GM12878 (cell line): ENCODE measurements around the gene POLR2F. TPM values are rescaled to one million over a fixed set of nuclear protein-coding genes. Genes with fewer than 3 reads are reported as not detected.

ENCODE experiments used
- ATAC-seq: fragments of 200-7000 bp; cut with Tn5 transposase; 3 replicates; pipeline ENCODE4 v1.9.1; 2020; ENCODE audit warnings: mild to moderate bottlenecking, moderate library complexity
- BruUV-seq: library from RNA; stranded (reverse); fragments of 400-500 nt; replicated peaks from 2 replicates; lab custom pipeline; 2021; lab: Mats Ljungman, UMichigan
- CTCF ChIA-PET: fragments of 300-600 bp; sonication (Branson Sonifier 250); formaldehyde crosslinking; extraction: SDS; loops from one replicate; lab custom pipeline; 2021; ENCODE audit warnings: inconsistent platforms; lab: Yijun Ruan, JAX
- POLR2A ChIA-PET: fragments of 350-600 bp; formaldehyde crosslinking; extraction: SDS; loops from one replicate; lab custom pipeline; 2021; ENCODE audit warnings: inconsistent platforms; lab: Charles Lee
- RAD21 ChIA-PET: fragments of 300-600 bp; sonication (Branson Sonifier 250); formaldehyde crosslinking; loops from one replicate; lab custom pipeline; 2023; ENCODE audit warnings: antibody characterized with exemption; ENCODE audit not compliant: unreplicated experiment; lab: Charles Lee
- SMC1A ChIA-PET: fragments of 300-600 bp; sonication (Branson Sonifier 250); formaldehyde crosslinking; loops from one replicate; lab custom pipeline; 2023; ENCODE audit not compliant: unreplicated experiment, uncharacterized antibody; lab: Charles Lee
- DNase-seq: peaks from one replicate; pipeline ENCODE4 v3.0.0-alpha.2; 2011; ENCODE audit warnings: low read depth, low spot score
- FAIRE-seq: peaks from 3 replicates; lab custom pipeline; 2011; peaks lifted over from hg19 to GRCh38; lab: Jason Lieb, UNC
- H2AFZ ChIP-seq: 2 replicates; pipeline ENCODE4 v1.6.0; 2011; ENCODE audit warnings: low read depth, low read length, control low read depth; ENCODE audit not compliant: control insufficient read depth
- H3K27ac ChIP-seq: 2 replicates; pipeline ENCODE4 v1.5.1; 2011; ENCODE audit warnings: control low read depth; ENCODE audit not compliant: control insufficient read depth, insufficient read depth
- H3K27me3 ChIP-seq, 2 experiments: replicated peaks in 1 of 2; 2 replicates each; pipeline versions ENCODE4 v1.6.0 to v1.6.1; 2011; ENCODE audit warnings: low read length in 1 of 2; ENCODE audit not compliant: control insufficient read depth in 2 of 2, insufficient read depth in 2 of 2
- H3K36me3 ChIP-seq, 2 experiments: 2 replicates each; pipeline ENCODE4 v1.5.1; 2011; ENCODE audit warnings: low read length in 1 of 2; ENCODE audit not compliant: control insufficient read depth in 2 of 2, insufficient read depth in 2 of 2
- H3K4me1 ChIP-seq: 2 replicates; pipeline ENCODE4 v1.6.1; 2011; ENCODE audit warnings: mild to moderate bottlenecking, low read length, moderate library complexity, mixed read lengths; ENCODE audit not compliant: control insufficient read depth, insufficient read depth
- H3K4me2 ChIP-seq: 2 replicates; pipeline ENCODE4 v1.6.0; 2011; ENCODE audit warnings: control low read depth; ENCODE audit not compliant: control insufficient read depth, insufficient read depth
- H3K4me3 ChIP-seq: fragments of 200-600 bp; sonication (generic); 2 replicates; pipeline ENCODE4 v1.5.1; 2016
- H3K79me2 ChIP-seq: 2 replicates; pipeline ENCODE4 v1.6.0; 2011; ENCODE audit warnings: low read length; ENCODE audit not compliant: control insufficient read depth, insufficient read depth
- H3K9ac ChIP-seq: 2 replicates; pipeline ENCODE4 v1.8.0; 2011; ENCODE audit warnings: low read length, control low read depth, mixed read lengths; ENCODE audit not compliant: control insufficient read depth, insufficient read depth
- H3K9me3 ChIP-seq: replicated peaks from 3 replicates; pipeline ENCODE4 v1.5.1; 2011; ENCODE audit warnings: mild to moderate bottlenecking, low read length; ENCODE audit not compliant: control insufficient read depth, insufficient read depth
- H4K20me1 ChIP-seq: 2 replicates; pipeline ENCODE4 v1.6.0; 2011; ENCODE audit not compliant: control insufficient read depth, insufficient read depth
- BCL11A ChIP-seq: IDR thresholded peaks from 2 replicates; pipeline ENCODE4 v1.6.1; 2011; ENCODE audit warnings: low read depth, low read length
- BRCA1 ChIP-seq: IDR thresholded peaks from 2 replicates; pipeline ENCODE4 v1.6.1; 2011; ENCODE audit warnings: low read depth, low read length, improper control_type of control experiment
- CEBPB ChIP-seq, 2 experiments: fragments of 150-350 bp in 1 of 2; IDR thresholded peaks; 2 replicates each; pipeline ENCODE4 v1.6.1; 2012 to 2014; ENCODE audit warnings: low read depth in 2 of 2, low read length in 2 of 2, borderline replicate concordance in 1 of 2, inconsistent platforms in 1 of 2
- E2F8 ChIP-seq: fragments of 450-650 bp; IDR thresholded peaks from 2 replicates; pipeline ENCODE4 v1.6.1; 2018; ENCODE audit warnings: mild to moderate bottlenecking, low read depth, moderate library complexity; ENCODE audit not compliant: partially characterized antibody
- ELK1 ChIP-seq: IDR thresholded peaks from 2 replicates; pipeline ENCODE4 v1.6.1; 2012; ENCODE audit warnings: low read depth, low read length, improper control_type of control experiment
- HDAC2 ChIP-seq: fragments of 200-600 bp; sonication (generic); IDR thresholded peaks from 2 replicates; pipeline ENCODE4 v1.6.1; 2017
- IKZF2 ChIP-seq, 2 experiments: fragments of 450-650 bp; IDR thresholded peaks; 2 replicates each; pipeline ENCODE4 v1.6.1; 2017; ENCODE audit warnings: mild to moderate bottlenecking in 2 of 2, moderate library complexity in 2 of 2
- KDM1A ChIP-seq: fragments of 200-600 bp; sonication (generic); IDR thresholded peaks from 2 replicates; pipeline ENCODE4 v1.6.1; 2016; ENCODE audit warnings: borderline replicate concordance
- MEF2A ChIP-seq: IDR thresholded peaks from 2 replicates; pipeline ENCODE4 v1.6.1; 2011; ENCODE audit warnings: low read depth, mild to moderate bottlenecking, low read length, moderate library complexity; ENCODE audit not compliant: insufficient read depth
- MLLT1 ChIP-seq: fragments of 450-650 bp; IDR thresholded peaks from 2 replicates; pipeline ENCODE4 v1.6.1; 2016; ENCODE audit warnings: mild to moderate bottlenecking
- NBN ChIP-seq: fragments of 450-650 bp; IDR thresholded peaks from 2 replicates; pipeline ENCODE4 v1.6.1; 2016
- NFIC ChIP-seq: IDR thresholded peaks from 2 replicates; pipeline ENCODE4 v1.6.1; 2012; ENCODE audit warnings: low read depth, mild to moderate bottlenecking, inconsistent platforms, low read length, moderate library complexity
- NFYA ChIP-seq: IDR thresholded peaks from 2 replicates; pipeline ENCODE4 v1.6.1; 2011; ENCODE audit warnings: low read depth, mild to moderate bottlenecking, low read length, improper control_type of control experiment, borderline replicate concordance
- POLR2A ChIP-seq: IDR thresholded peaks from 2 replicates; pipeline ENCODE4 v1.6.1; 2011; ENCODE audit warnings: low read depth, mild to moderate bottlenecking, low read length
- SMC3 ChIP-seq: IDR thresholded peaks from 2 replicates; pipeline ENCODE4 v1.6.1; 2011; ENCODE audit warnings: low read length, improper control_type of control experiment, borderline replicate concordance
- SPI1 ChIP-seq: IDR thresholded peaks from 2 replicates; pipeline ENCODE4 v1.6.1; 2011; ENCODE audit warnings: low read depth, mild to moderate bottlenecking, low read length, moderate library complexity, borderline replicate concordance; ENCODE audit not compliant: insufficient read depth
- SREBF1 ChIP-seq: IDR thresholded peaks from 2 replicates; pipeline ENCODE4 v1.6.1; 2012; ENCODE audit warnings: mild to moderate bottlenecking, low read length
- STAT3 ChIP-seq: IDR thresholded peaks from 2 replicates; pipeline ENCODE4 v1.6.1; 2011; ENCODE audit warnings: low read depth, low read length, improper control_type of control experiment
- ZNF24 ChIP-seq: fragments of 450-650 bp; IDR thresholded peaks from 2 replicates; pipeline ENCODE4 v1.6.1; 2017; ENCODE audit warnings: antibody characterized with exemption, mild to moderate bottlenecking
- ZNF384 ChIP-seq: IDR thresholded peaks from 2 replicates; pipeline ENCODE4 v1.6.1; 2012; ENCODE audit warnings: low read depth, mild to moderate bottlenecking, low read length, improper control_type of control experiment, borderline replicate concordance
- WGBS: methylation state at CpG from one replicate; pipeline ENCODE4 v1.1.6; 2016; ENCODE audit warnings: low lambda C conversion rate; ENCODE audit not compliant: insufficient replicate concordance, insufficient coverage; ENCODE audit errors: missing lambda C conversion rate; 5-methylcytosine and 5-hydroxymethylcytosine counted together
- in situ Hi-C: fragments of 300-500 bp; cut with MboI; formaldehyde crosslinking; loops from 9 replicates; pipeline ENCODE4 v1.14.3; 2018; ENCODE audit warnings: mixed read lengths
- intact Hi-C: fragments of 100-400 bp; cut with micrococcal nuclease; formaldehyde crosslinking; loops from one replicate; pipeline ENCODE4 v1.14.2; 2022; ENCODE audit not compliant: unreplicated experiment
- polyA plus RNA-seq, 11 experiments: library from polyadenylated mRNA; depleted of rRNA in 4 of 11; unstranded in 6 of 11; stranded (reverse) in 5 of 11; fragments of >200 nt; fragmentation: Nextera tagmentation in 4 of 11; fragmentation: Illumina TruSeq in 1 of 11; extraction: Ambion mirVana in 4 of 11; extraction: Trizol in 1 of 11; gene quantifications; 1 replicate in 1 of 11; 2 replicates in 10 of 11; pipeline versions ENCODE4 v1.2.1 to v1.2.3, GENCODE V29; 2011 to 2016; ENCODE audit warnings: inconsistent platforms in 2 of 11, missing spikeins in 2 of 11, low read depth in 1 of 11
- total RNA-seq, 4 experiments: library from RNA; depleted of rRNA in 3 of 4; stranded (reverse); fragments of >200 nt in 3 of 4; fragmentation: Illumina TruSeq in 1 of 4; extraction: Trizol in 1 of 4; gene quantifications; 2 replicates each; pipeline versions ENCODE4 v1.2.1 to v1.2.3, GENCODE V29; 2013 to 2021

Gene POLR2F
- total and polyA plus RNA-seq, 10 of the 15 experiments (the other 5 are each of a cell fraction or from before 2014, with no cell fraction given): 71.9 to 218 (median 100.0) TPM

- 42% methylated on average over 6 of the region's 7 CpGs for WGBS
- Histone ChIP-seq H3K36me3 (no peaks in the 10 kb centered on the region), H4K20me1 (no peaks in the 10 kb centered on the region), H3K9me3 (no peaks in the 10 kb centered on the region), H3K4me3 (no peak overlapping the region), H3K27me3 (no peaks in the 10 kb centered on the region), H3K9ac (no peak overlapping the region), H3K4me1 (no peaks in the 10 kb centered on the region), H3K27ac (no peak overlapping the region), H2AFZ (no peak overlapping the region), H3K79me2 (no peaks in the 10 kb centered on the region), H3K4me2 (no peak overlapping the region)
- in situ Hi-C loops (no loop called here), intact Hi-C loops (no loop called here)
- FAIRE-seq (no peak), DNase-seq (no peak), ATAC-seq (no peak)
- POLR2A ChIA-PET: interaction anchor here (0.7 kb wide), 1 partner anchor 19 kb away, joined by 3 read pairs; no protein-coding TSS in a partner anchor
- RAD21 ChIA-PET: no interaction called here
- CTCF ChIA-PET: no interaction called here
- no TSS peak for BruUV-seq
- no peak for TF ChIP-seq NBN
- no peak for TF ChIP-seq ELK1
- TF ChIP-seq KDM1A: no peak
- no peak for TF ChIP-seq SREBF1
- TF ChIP-seq HDAC2: no peak
- TF ChIP-seq NFYA: no peak
- TF ChIP-seq IKZF2 (IDR thresholded peaks at IDR 0.05): no peak
- no peak for TF ChIP-seq MLLT1
- TF ChIP-seq SPI1: no peak
- no peak for TF ChIP-seq ZNF24
- no peak for TF ChIP-seq ZNF384
- no peak for TF ChIP-seq SMC3
- TF ChIP-seq BCL11A: no peak
- no peak for TF ChIP-seq POLR2A
- TF ChIP-seq BRCA1: no peak
- no peak for TF ChIP-seq CEBPB (IDR thresholded peaks at IDR 0.05; ENCODE audit: borderline replicate concordance in 1 of 2, low read depth in 2 of 2, low read length in 2 of 2)
- TF ChIP-seq NFIC: no peak
- TF ChIP-seq E2F8: no peak
- no peak for TF ChIP-seq MEF2A
- no peak for TF ChIP-seq STAT3
- SMC1A ChIA-PET: no interaction called here
Observed at GRCh38 chr22:37986371-37986770, 32.9 kb downstream of the POLR2F start.
